ENCODE data around the gene CBARP.
"Not testable (repeated sequence)": the region's sequence is repeated elsewhere in the genome, so short reads cannot be mapped to it uniquely, and the experiment has no call there.

CBARP gene

DNA sequence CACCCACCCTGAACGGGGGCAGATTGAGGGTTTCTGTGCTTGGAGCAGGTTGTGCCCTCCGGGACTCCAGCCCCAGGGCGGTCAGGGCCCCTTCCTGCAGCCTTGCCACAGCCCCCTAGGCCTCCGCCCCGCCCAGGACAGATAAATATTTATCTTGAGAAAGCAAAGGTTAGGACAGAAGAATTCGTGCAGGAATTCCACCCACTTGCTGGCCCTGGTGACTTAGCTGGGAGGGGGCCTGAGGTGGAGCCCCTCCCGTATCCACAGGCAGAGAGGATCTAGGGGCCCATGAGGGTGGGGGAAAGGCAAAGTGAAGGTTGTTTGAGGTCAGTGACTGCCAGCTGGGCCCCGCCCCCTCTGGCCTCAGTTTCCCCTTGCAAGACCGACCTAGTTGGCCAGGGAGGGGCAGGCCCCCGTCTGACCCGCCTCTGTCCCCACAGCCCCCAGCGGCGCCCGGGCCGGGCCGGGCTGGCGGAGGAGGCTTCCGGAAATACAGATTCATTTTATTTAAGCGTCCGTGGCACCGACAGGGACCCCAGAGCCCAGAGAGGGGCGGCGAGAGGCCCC, 15.8 kb upstream of the CBARP start:
- peak in 2 of 56 donors; percentile 33 to 60 for DNase-seq

DNA sequence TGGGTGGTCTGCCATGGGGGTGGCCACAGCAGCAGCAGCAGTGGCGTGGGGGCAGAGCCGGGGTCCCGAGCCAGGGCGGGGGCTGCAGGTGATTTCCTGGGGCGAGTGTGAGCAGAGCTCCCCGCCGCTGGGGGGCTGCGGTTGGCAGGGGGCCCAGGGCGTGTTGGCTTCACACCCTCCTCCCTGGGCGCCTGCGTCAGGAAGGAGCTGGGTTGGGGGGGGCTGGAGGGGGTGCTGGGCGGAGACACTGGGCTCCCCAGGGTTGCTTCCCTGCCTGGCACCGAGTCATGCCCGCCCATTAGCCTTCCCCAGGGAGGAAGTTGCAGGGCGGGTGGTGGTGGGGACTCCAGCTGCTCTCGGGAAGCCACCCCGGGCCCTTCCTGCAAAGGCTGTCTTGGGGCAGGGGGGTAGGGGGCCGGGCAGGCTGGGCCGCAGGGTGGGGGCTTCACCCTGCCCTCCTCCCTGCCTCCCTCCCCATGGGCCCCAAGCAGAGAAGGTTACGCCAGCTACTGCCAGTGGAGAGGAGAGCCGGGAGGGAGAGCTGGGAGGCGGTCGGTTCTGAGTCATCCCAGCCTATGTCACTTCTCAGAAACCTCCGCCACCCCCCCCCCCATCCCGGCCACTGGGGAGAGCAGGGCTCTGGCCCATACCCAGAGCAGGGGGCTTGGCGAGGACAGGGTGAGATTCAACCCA, 15.2 kb upstream of the CBARP start:
- DNase-seq, result peak in 55 of 56 donors; percentile 73 to 99 (median 90)

DNA sequence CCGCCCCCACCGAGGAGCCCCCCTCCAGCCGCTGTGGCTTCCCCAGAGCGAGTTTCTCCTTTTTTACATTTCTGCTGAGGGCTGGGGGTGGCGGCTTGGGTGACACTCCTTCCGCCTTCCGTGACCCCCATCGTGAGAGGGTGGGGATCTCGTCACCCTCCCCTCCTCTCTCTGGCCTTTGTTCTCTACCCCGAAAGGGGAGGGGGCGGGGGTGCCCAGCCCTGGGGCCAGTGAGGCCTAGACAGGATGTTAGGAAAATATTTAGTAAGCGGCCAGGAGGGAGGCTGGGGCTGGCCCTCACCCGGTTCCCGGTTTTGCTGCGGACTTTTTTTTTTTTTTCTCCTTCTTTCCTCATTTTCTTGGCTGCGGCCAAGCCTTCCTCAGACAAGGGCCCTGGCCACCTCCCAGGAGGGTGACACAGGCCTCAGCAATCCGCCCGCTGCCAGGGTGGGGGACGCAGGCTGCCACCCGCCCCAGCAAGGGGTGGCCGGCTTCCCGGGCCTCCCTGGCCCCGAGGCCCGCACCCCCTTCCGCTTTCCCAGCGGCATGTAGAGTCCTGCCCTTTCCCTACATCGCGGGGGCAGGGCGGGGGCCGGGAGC, 14.5 kb upstream of the CBARP start:
- peak in 54 of 56 donors; percentile 45 to 96 (median 86) for DNase-seq

DNA sequence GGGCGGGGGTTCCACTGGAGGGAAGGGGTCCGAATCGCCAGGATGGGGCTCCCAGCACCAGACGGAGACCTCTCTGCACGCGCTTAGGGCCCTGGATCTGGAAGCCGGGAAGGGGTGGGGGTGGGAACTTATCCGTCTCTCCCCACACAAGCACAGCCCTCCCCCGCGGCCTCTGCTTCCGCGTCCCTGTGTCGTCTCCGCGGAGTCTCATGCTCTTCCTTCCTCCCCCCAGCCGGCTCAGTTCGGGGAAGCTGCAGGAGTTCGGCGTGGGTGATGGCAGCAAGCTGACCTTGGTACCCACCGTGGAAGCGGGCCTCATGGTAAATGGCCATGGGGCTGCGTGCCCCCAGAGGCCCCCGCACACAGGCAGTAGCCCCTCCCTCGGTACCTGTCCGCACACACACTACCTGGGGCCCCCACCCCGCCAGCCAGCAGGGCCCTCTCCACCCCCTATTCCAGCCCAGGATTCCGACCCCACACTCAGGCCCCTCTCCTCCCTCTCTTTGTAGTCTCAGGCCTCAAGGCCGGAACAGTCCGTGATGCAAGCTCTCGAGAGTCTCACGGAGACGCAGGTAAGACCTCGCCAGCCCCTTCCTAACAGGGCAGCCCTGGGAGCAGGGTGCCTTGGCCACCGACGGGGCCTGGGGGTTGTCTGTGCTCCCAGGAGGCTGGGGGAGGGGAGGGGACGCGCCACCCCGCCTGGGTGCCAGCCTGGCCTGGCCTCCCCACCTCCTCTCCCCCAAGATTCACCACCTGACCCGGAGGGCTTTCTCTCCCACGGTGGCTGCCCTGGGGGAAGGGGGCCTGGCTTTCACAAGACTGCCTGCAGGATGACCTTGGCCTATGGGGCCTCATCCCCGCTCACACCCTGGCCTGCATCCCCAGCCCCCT, 13.8 kb upstream of the CBARP start:
- DNase-seq, result peak in 49 of 56 donors; percentile 25 to 84 (median 59)

DNA sequence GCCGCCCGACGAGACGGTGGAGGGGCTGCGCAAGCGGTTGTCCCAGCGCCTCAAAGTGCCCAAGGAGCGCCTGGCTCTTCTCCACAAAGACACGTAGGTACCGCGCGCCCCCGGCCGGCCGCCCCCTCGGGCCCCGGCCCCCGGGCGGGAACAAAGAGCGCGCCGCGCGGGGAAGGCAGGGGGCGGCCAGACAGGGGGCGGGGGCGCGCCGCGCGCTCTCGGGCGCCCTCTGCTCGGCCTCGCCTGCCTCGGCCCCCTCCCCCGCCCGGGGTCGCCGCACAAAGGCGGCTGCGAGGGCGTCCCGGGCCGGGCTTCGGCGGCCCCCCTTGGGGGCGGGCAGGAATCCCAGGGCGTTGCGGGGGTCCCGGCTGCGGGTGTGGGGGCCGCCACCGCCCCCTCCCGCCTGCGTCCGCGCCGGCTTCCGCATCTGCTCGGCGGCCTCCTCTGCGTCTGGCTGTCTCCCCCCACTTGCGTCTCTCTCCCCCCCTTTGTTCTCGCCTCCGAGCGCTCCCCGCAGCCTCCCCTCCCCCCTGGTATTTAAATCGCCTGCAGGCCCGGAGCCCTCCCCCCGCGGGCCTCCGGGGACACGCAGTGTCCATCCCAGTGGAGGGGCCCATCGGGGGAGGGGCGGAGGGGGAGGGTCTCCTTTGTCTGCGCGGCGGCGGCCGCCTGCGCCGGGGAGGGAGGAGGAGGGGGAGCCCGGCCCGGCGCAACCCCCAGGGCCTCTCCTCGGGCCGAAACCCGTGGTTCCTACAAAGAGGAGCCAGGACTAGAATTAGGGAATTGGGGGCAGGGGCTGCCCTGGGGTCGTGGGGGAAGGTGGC, 12.8 kb upstream of the CBARP start:
- peak in 47 of 56 donors; percentile 21 to 75 (median 59) for DNase-seq

DNA sequence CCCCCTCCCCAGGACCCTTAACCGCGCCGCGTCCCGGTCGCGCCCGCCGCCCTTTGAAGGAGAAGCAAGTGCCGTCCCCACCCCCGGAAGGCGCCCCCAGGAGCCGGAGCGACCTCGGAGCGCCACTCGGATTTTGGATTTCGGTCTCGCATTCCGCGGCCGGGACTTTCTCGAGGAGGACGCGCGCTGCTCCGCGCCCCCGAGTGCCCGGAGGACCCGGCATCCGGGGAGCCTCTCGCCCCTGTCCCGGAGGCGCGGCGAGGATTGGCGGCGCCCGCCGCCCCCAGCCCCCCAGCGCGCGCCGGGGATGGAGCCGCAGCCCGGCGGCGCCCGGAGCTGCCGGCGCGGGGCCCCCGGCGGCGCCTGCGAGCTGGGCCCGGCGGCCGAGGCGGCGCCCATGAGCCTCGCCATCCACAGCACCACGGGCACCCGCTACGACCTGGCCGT, 12.2 kb upstream of the CBARP start:
- peak in 1 of 56 donors; percentile 46 for DNase-seq

DNA sequence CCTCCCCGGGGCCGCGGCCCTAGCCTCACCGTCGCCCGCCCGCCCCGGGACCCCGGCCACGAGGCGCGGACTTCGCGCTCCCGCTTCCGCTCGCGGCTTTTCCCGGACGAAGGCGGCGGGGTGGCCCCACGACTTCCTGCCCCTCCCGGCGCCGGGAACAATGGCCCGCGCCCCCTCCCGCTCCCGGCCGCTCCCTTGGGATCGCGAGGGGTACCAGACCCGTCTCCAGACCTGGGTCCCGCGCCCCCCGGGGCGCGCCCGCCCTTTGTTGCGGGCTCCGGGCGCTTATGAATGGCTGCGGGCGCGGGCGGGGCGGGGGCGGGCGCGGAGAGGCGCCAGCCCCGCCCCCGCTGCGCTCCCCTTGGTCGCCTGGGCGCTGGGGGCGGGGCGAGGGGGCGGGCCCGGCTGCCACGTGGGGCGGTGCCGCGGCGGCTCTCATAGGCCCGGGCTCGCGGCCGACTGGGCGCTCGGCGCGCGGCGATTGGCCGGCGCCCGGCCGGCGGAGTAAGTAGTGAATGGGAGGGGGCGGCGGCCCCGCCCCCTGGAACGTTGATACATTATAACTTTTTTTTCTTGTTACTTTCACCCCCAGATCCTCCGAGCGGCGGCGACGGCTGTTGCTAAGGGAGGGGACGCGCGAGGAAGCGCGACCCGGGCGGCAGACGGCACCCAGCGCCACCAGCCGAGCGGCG, 11.6 kb upstream of the CBARP start:
- peak; percentile 52 to 95 (median 87) for DNase-seq

DNA sequence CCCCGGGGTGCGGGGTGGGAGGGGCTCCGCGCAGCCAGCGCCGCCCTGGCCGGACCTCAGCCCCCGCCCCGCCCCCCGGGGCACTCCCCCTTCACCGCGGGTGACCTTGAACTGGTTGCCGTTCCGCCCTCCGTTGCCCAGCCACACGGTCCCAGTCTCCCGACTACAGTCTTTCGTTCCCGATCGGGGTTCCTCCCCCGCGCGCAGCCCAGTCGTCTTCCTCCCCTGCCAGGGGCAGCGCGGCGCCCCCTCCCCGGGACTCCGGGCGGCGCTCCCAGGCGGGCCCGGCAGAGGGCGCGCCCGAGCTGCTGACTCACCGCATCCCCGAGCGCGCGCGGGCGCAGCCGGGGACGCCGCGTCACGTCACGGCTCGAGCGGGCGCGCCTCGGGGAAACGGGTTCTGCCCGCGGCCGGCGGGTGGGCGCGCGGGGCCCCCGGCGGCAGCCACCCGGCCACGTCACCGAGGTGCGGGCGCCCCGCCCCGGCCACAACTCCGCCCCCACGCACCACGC, 11.0 kb upstream of the CBARP start:
- peak in 49 of 56 donors; percentile 45 to 89 (median 77) for DNase-seq

DNA sequence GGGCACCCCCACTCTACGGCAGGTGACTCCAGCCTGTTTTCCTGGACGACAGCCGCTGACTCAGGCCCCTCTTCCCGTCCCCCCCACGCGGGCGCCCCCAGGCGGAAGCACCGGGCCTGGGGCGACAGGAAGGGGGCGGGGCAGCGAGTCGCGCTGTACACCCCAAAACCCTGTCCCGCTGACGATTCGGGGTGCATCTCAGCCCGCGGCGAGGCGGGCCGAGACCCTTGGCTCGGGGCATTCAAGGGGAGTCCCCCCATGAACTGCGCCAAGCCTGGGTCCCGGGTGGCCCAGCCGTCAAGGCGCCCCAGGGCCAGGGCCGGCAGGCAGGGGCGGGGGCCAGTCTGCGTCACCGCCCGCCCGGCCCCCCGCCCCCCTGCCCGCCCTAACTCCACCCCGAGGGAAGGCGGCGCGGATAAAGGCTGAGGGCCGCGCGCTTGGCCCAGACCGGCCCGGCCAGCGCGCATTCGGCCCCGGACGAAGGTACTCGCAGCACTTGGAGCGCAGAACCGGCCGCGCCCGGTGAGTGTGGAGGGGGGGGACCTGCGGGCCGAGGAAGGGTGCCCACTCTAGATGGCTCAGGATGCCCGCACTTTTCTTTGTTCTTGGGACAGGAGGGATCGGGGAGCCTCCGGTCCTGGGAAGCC, 10.5 kb upstream of the CBARP start, which contains the start of gene MIDN:
Gene MIDN, plus strand, starts transcription at position 445 of the 647 bp plus-strand sequence. CDS start 1,714 bp downstream, outside the sequence.
- DNase-seq, result peak in 46 of 56 donors; percentile 32 to 89 (median 71)

DNA sequence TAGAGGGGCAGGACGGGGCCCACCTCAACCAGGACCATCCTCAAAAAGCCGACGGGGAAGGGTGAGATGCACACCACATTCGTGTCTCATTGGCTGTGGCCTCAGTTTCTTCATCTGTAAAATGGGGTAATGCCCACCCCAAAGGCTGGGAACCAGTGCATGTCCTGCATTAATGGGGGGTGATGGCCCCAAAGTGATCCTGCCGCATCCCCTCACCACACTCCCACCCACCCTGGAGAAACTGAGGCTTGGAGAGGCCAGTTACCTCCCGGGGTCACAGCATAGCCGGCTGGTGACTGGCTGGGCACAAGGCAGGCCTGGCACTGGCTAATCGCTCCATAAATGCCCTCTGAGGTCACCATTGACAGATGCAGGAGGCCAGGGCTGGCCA, 9.9 kb upstream of the CBARP start:
- no peak for DNase-seq

DNA sequence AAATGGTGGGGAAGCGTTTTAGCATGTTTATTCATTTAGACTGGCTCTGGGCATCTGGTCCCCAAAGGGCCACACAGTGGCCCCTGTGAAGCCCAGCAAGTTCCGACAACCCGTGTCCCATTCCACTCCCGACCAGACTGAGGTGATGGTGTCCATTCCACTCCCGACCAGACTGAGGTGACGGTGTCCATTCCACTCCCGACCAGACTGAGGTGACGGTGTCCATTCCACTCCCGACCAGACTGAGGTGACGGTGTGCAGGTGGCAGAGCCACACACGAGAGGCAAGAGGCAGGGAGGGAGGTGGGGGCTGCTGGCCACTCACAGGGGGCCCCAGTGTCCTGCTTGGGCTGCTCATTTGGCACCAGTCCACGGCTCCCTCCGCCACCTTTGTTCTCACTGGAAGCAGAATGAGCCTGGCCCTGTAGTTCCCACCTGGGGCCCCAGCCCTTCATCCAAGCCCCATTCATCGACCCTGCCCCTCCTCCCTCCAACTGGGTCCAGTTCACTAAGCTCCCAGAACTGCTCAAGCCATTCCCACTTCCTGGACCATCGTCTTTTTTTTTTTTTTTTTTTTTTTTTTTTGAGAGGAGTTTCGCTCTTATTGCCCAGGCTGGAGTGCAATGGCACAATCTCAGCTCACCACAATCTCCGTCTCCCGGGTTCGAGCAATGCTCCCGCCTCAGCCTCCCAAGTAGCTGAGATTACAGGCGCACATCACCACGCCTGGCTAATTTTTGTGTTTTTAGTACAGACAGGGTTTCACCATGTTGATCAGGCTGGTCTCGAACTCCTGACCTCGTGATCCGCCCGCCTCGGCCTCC, 8.7 kb upstream of the CBARP start:
- DNase-seq, result not testable (repeated sequence)

DNA sequence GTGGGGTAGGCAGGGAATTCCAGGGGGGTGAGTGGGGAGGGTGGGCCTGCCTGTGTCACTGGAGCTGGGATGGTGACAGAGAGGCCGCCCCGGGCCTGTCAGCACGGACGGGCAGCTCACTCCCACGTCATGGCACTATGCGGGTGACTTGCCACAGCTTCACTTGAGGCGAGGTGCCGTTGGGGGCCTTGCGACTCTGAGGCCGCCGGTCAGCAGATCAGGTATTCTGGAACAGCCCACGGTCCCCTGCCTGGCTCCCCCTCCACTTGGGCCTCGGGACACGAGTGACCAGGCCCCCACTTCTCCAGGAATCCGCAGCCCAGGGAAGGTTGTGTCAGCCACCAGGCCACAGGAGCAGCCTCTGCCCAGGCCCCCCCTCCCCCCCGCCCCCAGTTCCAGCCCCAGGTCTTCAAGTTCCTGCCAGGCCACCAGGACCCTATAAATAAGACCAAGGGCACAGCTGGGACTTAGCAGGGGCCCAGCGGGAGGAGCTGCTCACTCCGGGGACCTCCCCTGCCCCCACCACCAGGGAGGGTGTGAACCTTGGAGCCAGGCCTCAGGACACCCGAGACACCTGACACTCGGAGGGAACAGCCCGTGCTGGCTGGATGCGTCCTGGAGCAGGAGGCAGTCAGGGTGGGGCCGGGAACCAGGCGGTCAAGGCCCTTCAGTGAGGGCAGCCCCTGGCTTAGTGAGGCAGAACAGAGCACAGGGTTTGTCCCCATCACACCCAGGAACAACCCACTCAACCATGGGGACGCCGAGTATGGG, 7.9 kb upstream of the CBARP start:
- peak in 2 of 56 donors; percentile 2 to 38 for DNase-seq

DNA sequence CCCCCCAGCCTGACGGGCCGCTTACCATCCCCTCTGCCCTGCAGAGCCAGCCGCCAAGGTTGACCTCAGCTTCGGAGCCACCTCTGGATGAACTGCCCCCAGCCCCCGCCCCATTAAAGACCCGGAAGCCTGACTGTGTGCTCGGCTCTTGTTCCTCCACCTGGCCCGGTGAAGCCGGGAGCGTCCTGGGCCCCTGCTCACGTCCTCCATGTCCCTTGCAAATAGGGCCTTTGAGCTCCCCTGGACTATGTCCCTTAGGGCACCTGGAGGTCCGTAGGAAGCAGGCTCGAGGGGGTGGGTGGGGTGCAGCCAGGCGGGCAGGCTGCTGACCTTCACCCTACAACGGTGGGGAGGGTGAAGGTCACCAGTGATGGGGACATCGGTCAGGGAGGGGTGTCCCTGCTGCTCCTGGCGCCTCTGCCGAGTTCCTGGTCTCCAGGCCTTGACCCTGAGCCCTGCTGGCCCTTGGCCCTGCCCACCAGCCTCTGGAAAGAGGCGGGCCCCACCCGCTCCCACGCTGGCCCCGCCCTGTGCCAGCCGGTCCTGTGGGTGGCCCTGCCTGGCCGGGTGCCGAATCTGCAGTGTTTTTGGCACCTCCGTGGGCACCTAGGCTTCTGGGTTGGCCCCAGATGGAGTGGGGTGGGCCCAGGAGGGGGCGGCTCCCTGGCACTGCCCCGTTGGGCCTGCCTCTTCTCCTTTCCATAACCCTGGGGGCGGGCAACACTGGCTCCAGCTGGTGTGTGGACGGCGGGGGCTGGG, 7.1 kb upstream of the CBARP start:
- DNase-seq, result peak in 13 of 56 donors; percentile 4 to 66 (median 29)

DNA sequence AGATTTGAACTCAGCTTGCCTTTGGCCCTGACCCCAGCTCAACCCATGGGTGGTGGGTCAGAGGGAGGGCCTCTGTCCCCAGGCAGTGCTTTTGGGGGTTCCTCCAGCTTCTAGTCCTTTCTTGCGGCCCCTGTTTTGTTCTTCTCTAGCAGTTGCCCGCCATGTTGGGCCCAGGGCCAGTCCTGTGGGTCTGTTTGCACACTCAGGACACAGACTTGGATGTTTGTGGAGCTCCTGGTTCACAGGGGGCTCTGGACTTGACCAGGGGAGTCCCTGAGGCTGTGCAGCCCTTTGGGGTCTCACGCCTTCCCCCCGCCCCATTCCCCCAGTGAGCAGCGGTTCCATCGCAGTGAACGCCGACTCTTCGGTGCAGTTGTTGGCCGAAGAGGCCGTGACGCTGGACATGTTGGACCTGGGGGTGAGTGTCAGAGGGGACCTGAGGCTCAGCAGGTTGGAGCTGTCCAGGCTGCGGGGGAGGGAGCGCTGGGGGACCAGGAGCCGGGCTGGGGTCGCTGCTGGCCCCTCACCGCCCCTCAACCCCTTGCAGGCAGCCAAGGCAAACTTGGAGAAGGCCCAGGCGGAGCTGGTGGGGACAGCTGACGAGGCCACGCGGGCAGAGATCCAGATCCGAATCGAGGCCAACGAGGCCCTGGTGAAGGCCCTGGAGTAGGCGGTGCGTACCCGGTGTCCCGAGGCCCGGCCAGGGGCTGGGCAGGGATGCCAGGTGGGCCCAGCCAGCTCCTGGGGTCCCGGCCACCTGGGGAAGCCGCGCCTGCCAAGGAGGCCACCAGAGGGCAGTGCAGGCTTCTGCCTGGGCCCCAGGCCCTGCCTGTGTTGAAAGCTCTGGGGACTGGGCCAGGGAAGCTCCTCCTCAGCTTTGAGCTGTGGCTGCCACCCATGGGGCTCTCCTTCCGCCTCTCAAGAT, 6.2 kb upstream of the CBARP start:
- DNase-seq, result peak in 55 of 56 donors; percentile 24 to 93 (median 73)

DNA sequence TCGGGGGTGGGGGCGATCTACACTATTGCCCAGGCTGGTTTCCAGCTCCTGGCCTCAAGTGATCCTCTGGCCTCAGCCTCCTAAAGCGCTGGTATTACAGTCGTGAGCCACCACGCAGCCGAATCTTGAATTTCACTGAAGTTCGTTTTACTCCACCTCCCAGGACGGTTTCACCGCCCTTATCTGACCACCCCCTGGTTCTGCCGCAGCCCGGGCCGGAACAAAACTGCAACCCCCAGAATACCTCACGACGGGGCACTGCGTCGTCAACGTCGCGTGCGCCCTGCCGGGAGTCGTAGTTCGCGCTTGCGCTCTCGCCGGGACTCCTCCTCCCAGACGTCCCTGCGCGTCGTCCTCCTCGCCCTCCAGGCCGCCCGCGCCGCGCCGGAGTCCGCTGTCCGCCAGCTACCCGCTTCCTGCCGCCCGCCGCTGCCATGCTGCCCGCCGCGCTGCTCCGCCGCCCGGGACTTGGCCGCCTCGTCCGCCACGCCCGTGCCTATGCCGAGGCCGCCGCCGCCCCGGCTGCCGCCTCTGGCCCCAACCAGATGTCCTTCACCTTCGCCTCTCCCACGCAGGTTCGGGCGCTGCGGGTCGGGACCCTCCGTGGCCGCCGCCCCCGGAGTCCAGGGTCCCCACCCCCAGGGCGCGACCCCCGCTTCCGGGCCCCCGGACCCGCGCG, 3.8 kb upstream of the CBARP start, which contains the start of gene ATP5F1D:
Gene ATP5F1D, plus strand, starts transcription at position 335 of the 679 bp plus-strand sequence. Its CDS starts 100 bp downstream, at position 435.
- DNase-seq, result peak in 55 of 56 donors; percentile 44 to 95 (median 88)

Data from nucleus accumbens (tissue), 56 donors.